ENCODE results near the gene CCDC88C.

The CCDC88C gene

GRCh38 chr14:91332171-91332985 lies 85.2 kb downstream of the CCDC88C start:
- H3K4me1 ChIP-seq (ENCODE audit: control insufficient read depth, low read depth, low read length): no peaks in the 10 kb centered on the region
- no peak overlapping the region for H2BK5ac ChIP-seq (ENCODE audit: low read length)
- WGBS (ENCODE audit: extremely low coverage, insufficient coverage, low lambda C conversion rate): no CpG with 5 or more reads among the region's 19 CpGs
- no peak overlapping the region for H3K27ac ChIP-seq (ENCODE audit: low read depth, low read length)
- no peaks in the 10 kb centered on the region for H3K79me2 ChIP-seq (ENCODE audit: control insufficient read depth, insufficient read depth, low read length)
- DNase-seq: no peak
- no peak overlapping the region for H3K56ac ChIP-seq (ENCODE audit: low read length)
- H2BK15ac ChIP-seq (replicated peaks; ENCODE audit: low read depth): no peak overlapping the region
- H3K79me1 ChIP-seq (ENCODE audit: low read length): no peaks in the 10 kb centered on the region
- peaks cover 1% of the 10 kb centered on the region for H3K36me3 ChIP-seq (ENCODE audit: control insufficient read depth, insufficient read depth, low read length)
- no peak overlapping the region for H4K5ac ChIP-seq (ENCODE audit: low read length)
- H3K4me3 ChIP-seq (ENCODE audit: low read length): no peak overlapping the region
- H3K27me3 ChIP-seq (ENCODE audit: insufficient read depth, low read length, poor library complexity): no peaks in the 10 kb centered on the region
- no peak overlapping the region for H3K9ac ChIP-seq (ENCODE audit: low read length)
- H3K18ac ChIP-seq (ENCODE audit: low read length): no peak overlapping the region
- no peak overlapping the region for H2AK5ac ChIP-seq (ENCODE audit: low read length)
- no peak overlapping the region for H4K8ac ChIP-seq (ENCODE audit: low read depth, low read length)
- H3K4ac ChIP-seq (ENCODE audit: low read depth, low read length): no peak overlapping the region
- H3K23ac ChIP-seq (ENCODE audit: low read length): no peak overlapping the region
- no peak overlapping the region for H2BK120ac ChIP-seq (ENCODE audit: low read depth, low read length)
- H3K4me2 ChIP-seq (ENCODE audit: low read length): no peak overlapping the region

- Histone ChIP-seq H3K23ac (ENCODE audit: low read length) (no peak overlapping the region), H3K4me1 (ENCODE audit: control insufficient read depth, low read depth, low read length) (no peaks in the 10 kb centered on the region)
Observed at GRCh38 chr14:91331721-91332120, 85.9 kb downstream of the CCDC88C start.

GRCh38 chr14:91330856-91331255 lies 86.8 kb downstream of the CCDC88C start:
- WGBS (ENCODE audit: extremely low coverage, insufficient coverage, low lambda C conversion rate): no CpG with 5 or more reads among the region's 8 CpGs
- H3K27ac ChIP-seq (ENCODE audit: low read depth, low read length): no peak overlapping the region
- no peak overlapping the region for H3K4me2 ChIP-seq (ENCODE audit: low read length)

More at GRCh38 chr14:91331721-91332120, 85.9 kb downstream of the CCDC88C start:
- Histone ChIP-seq H2BK120ac (ENCODE audit: low read depth, low read length) (no peak overlapping the region), H3K18ac (ENCODE audit: low read length) (no peak overlapping the region), H3K4me3 (ENCODE audit: low read length) (no peak overlapping the region), H2AK5ac (ENCODE audit: low read length) (no peak overlapping the region), H4K5ac (ENCODE audit: low read length) (no peak overlapping the region), H2BK15ac (replicated peaks; ENCODE audit: low read depth) (no peak overlapping the region), H3K79me1 (ENCODE audit: low read length) (no peaks in the 10 kb centered on the region), H3K4ac (ENCODE audit: low read depth, low read length) (no peak overlapping the region), H3K27ac (ENCODE audit: low read depth, low read length) (no peak overlapping the region), H3K4me2 (ENCODE audit: low read length) (no peak overlapping the region), H4K8ac (ENCODE audit: low read depth, low read length) (no peak overlapping the region), H3K56ac (ENCODE audit: low read length) (no peak overlapping the region), H2BK5ac (ENCODE audit: low read length) (no peak overlapping the region), H3K9ac (ENCODE audit: low read length) (no peak overlapping the region), H3K36me3 (ENCODE audit: control insufficient read depth, insufficient read depth, low read length) (peaks cover 1% of the 10 kb centered on the region), H3K27me3 (ENCODE audit: insufficient read depth, low read length, poor library complexity) (no peaks in the 10 kb centered on the region), H3K79me2 (ENCODE audit: control insufficient read depth, insufficient read depth, low read length) (no peaks in the 10 kb centered on the region)
- no peak for DNase-seq
- WGBS (ENCODE audit: extremely low coverage, insufficient coverage, low lambda C conversion rate): no CpG with 5 or more reads among the region's 3 CpGs

DNA sequence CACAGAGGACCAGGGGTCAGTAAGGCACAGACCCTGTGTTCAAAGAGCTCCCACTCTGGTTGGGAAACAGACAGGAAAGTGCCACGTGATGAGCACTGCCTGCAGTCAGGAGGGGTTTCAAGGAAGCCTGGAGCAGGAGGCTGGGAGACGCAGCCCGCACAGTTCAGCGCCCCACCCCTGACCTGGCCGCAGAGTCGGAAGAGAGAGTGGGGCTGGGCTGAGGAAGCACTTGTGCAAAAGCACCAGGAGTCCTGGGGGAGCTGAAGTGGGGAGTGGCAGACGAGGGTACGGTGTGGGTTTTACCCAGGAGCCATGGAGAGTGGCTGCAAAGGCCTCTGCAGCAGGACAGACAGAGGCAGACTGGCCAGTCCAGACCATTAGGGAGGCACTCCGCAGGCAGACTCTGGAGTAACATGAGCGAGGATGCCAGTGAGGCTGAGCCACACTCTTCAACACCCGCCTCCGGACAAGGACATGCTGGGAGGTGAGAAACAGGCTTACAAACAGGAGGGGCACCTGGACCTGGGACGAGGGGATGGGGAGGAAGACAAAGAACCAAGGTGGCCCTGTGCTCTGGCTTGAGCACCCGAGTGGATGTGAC lies 87.4 kb downstream of the CCDC88C start:
- no CpG with 5 or more reads among the region's 14 CpGs for WGBS (ENCODE audit: extremely low coverage, insufficient coverage, low lambda C conversion rate)
- Histone ChIP-seq H3K4me2 (ENCODE audit: low read length) (no peak overlapping the region), H3K27ac (ENCODE audit: low read depth, low read length) (no peak overlapping the region), H2BK15ac (replicated peaks; ENCODE audit: low read depth) (no peak overlapping the region), H3K4me3 (ENCODE audit: low read length) (no peak overlapping the region), H3K4me1 (ENCODE audit: control insufficient read depth, low read depth, low read length) (no peaks in the 10 kb centered on the region), H3K56ac (ENCODE audit: low read length) (no peak overlapping the region), H3K79me1 (ENCODE audit: low read length) (no peaks in the 10 kb centered on the region), H3K36me3 (ENCODE audit: control insufficient read depth, insufficient read depth, low read length) (no peaks in the 10 kb centered on the region), H3K27me3 (ENCODE audit: insufficient read depth, low read length, poor library complexity) (no peaks in the 10 kb centered on the region), H4K8ac (ENCODE audit: low read depth, low read length) (no peak overlapping the region), H2AK5ac (ENCODE audit: low read length) (no peak overlapping the region), H4K5ac (ENCODE audit: low read length) (no peak overlapping the region), H3K18ac (ENCODE audit: low read length) (no peak overlapping the region), H2BK5ac (ENCODE audit: low read length) (no peak overlapping the region), H2BK120ac (ENCODE audit: low read depth, low read length) (no peak overlapping the region), H3K23ac (ENCODE audit: low read length) (no peak overlapping the region), H3K4ac (ENCODE audit: low read depth, low read length) (no peak overlapping the region), H3K9ac (ENCODE audit: low read length) (no peak overlapping the region), H3K79me2 (ENCODE audit: control insufficient read depth, insufficient read depth, low read length) (no peaks in the 10 kb centered on the region)
- DNase-seq: no peak

More at GRCh38 chr14:91330856-91331255, 86.8 kb downstream of the CCDC88C start:
- no peak overlapping the region for H3K4ac ChIP-seq (ENCODE audit: low read depth, low read length)
- H2BK15ac ChIP-seq (replicated peaks; ENCODE audit: low read depth): no peak overlapping the region
- no peak overlapping the region for H2BK5ac ChIP-seq (ENCODE audit: low read length)
- no peaks in the 10 kb centered on the region for H3K79me2 ChIP-seq (ENCODE audit: control insufficient read depth, insufficient read depth, low read length)
- DNase-seq: no peak
- no peak overlapping the region for H3K9ac ChIP-seq (ENCODE audit: low read length)
- H3K4me1 ChIP-seq (ENCODE audit: control insufficient read depth, low read depth, low read length): no peaks in the 10 kb centered on the region
- H2AK5ac ChIP-seq (ENCODE audit: low read length): no peak overlapping the region
- no peak overlapping the region for H3K4me3 ChIP-seq (ENCODE audit: low read length)
- H3K36me3 ChIP-seq (ENCODE audit: control insufficient read depth, insufficient read depth, low read length): peaks cover 1% of the 10 kb centered on the region
- no peak overlapping the region for H3K56ac ChIP-seq (ENCODE audit: low read length)
- H3K79me1 ChIP-seq (ENCODE audit: low read length): no peaks in the 10 kb centered on the region
- no peak overlapping the region for H3K23ac ChIP-seq (ENCODE audit: low read length)
- no peak overlapping the region for H3K18ac ChIP-seq (ENCODE audit: low read length)
- no peak overlapping the region for H4K8ac ChIP-seq (ENCODE audit: low read depth, low read length)
- H2BK120ac ChIP-seq (ENCODE audit: low read depth, low read length): no peak overlapping the region
- H3K27me3 ChIP-seq (ENCODE audit: insufficient read depth, low read length, poor library complexity): no peaks in the 10 kb centered on the region
- H4K5ac ChIP-seq (ENCODE audit: low read length): no peak overlapping the region

DNA sequence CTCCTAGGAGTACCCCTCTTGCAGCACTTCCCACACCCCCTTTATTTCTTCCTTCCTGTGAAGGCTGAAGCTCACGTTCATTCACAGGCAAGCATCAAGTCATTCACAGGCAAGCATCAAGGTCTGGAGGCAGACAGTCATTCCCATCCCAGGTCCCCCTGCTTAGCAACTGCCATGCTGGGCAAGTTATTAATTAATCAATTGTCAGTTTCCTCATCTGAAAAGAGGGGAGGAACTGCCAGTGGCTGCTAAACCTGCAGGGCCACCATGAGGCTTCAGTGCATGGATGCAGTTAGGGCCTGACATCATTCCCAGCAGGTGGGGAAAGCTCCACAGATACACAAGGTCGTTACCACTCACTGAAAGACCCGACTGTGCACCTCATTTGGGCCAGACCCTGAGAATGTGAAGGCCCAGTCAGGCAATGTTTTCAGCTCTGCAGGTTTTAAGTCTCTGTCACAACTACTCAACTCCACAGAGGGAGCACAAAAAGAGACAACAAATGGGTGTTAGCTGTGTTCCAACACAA lies 88.1 kb downstream of the CCDC88C start:
- no peaks in the 10 kb centered on the region for H3K27me3 ChIP-seq (ENCODE audit: insufficient read depth, low read length, poor library complexity)

More for the DNA sequence above, 88.1 kb downstream of the CCDC88C start:
- no peak overlapping the region for H3K27ac ChIP-seq (ENCODE audit: low read depth, low read length)
- H3K23ac ChIP-seq (ENCODE audit: low read length): no peak overlapping the region
- H3K9ac ChIP-seq (ENCODE audit: low read length): no peak overlapping the region
- no peaks in the 10 kb centered on the region for H3K79me2 ChIP-seq (ENCODE audit: control insufficient read depth, insufficient read depth, low read length)
- no peak overlapping the region for H2BK15ac ChIP-seq (replicated peaks; ENCODE audit: low read depth)
- no peak overlapping the region for H3K4me3 ChIP-seq (ENCODE audit: low read length)
- no peak overlapping the region for H3K4ac ChIP-seq (ENCODE audit: low read depth, low read length)
- WGBS (ENCODE audit: extremely low coverage, insufficient coverage, low lambda C conversion rate): no CpG with 5 or more reads among the region's 3 CpGs
- H2BK5ac ChIP-seq (ENCODE audit: low read length): no peak overlapping the region
- no peaks in the 10 kb centered on the region for H3K79me1 ChIP-seq (ENCODE audit: low read length)
- H4K8ac ChIP-seq (ENCODE audit: low read depth, low read length): no peak overlapping the region
- H3K4me1 ChIP-seq (ENCODE audit: control insufficient read depth, low read depth, low read length): no peaks in the 10 kb centered on the region
- H4K5ac ChIP-seq (ENCODE audit: low read length): no peak overlapping the region
- no peaks in the 10 kb centered on the region for H3K36me3 ChIP-seq (ENCODE audit: control insufficient read depth, insufficient read depth, low read length)
- H2AK5ac ChIP-seq (ENCODE audit: low read length): no peak overlapping the region
- no peak overlapping the region for H3K4me2 ChIP-seq (ENCODE audit: low read length)
- no peak overlapping the region for H2BK120ac ChIP-seq (ENCODE audit: low read depth, low read length)
- no peak overlapping the region for H3K18ac ChIP-seq (ENCODE audit: low read length)
- DNase-seq: no peak
- no peak overlapping the region for H3K56ac ChIP-seq (ENCODE audit: low read length)
